ENCODE results near the gene BAIAP3.

GRCh38 chr16:1350691-1351090, 17.2 kb downstream of the BAIAP3 start:
- no peak for TF ChIP-seq POLR2AphosphoS5 (IDR thresholded peaks at IDR 0.05; ENCODE audit: borderline replicate concordance, low read depth, low read length)
- TF ChIP-seq FOXP2 (optimal IDR thresholded peaks at IDR 0.05; ENCODE audit: control extremely low read depth, extremely low read length, insufficient read depth), result no peak
- no peak for TF ChIP-seq EZH2 (IDR thresholded peaks at IDR 0.05)

Data from SK-N-MC (cell line).